Chondrocyte (in vitro differentiated cells): ENCODE results near the gene POMGNT2. TPM values are rescaled to one million over a fixed set of nuclear protein-coding genes. Genes with fewer than 3 reads are reported as not detected.

ENCODE experiments used
- DNase-seq: peaks from one replicate; pipeline ENCODE4 v3.0.0; 2021; ENCODE audit warnings: mixed read lengths, low spot score
- H3K27ac Mint-ChIP-seq: one replicate; pipeline ENCODE4 v1.8.0; 2021; ENCODE audit warnings: mild to moderate bottlenecking, moderate library complexity, mixed read lengths; ENCODE audit not compliant: unreplicated experiment
- H3K27me3 Mint-ChIP-seq: 2 replicates; pipeline ENCODE4 v1.8.0; 2021; ENCODE audit warnings: low read depth, mixed read lengths
- H3K36me3 Mint-ChIP-seq: 2 replicates; pipeline ENCODE4 v1.8.0; 2021; ENCODE audit warnings: low read depth, mixed read lengths
- H3K4me1 Mint-ChIP-seq: 2 replicates; pipeline ENCODE4 v1.8.0; 2021; ENCODE audit warnings: low read depth, mild to moderate bottlenecking, mixed read lengths
- H3K4me3 Mint-ChIP-seq: one replicate; pipeline ENCODE4 v1.8.0; 2021; ENCODE audit warnings: mild to moderate bottlenecking, moderate library complexity, mixed read lengths; ENCODE audit not compliant: unreplicated experiment
- H3K9me3 Mint-ChIP-seq: 2 replicates; pipeline ENCODE4 v1.8.0; 2021; ENCODE audit warnings: low read depth, mixed read lengths
- CTCF ChIP-seq: fragments of 200-600 bp; sonication (generic); IDR thresholded peaks from 2 replicates; pipeline ENCODE4 v1.5.0; 2021; ENCODE audit warnings: antibody characterized with exemption, mild to moderate bottlenecking, moderate library complexity
- long read RNA-seq: library from polyadenylated mRNA; stranded (forward); transcript quantifications from one replicate; pipeline ENCODE4 v2.0.0, GENCODE V29; 2021
- total RNA-seq: library from RNA; stranded (reverse); gene quantifications from 3 replicates; pipeline ENCODE4 v1.2.1, GENCODE V29; 2021

The POMGNT2 gene
- total RNA-seq = 14.0 to 17.3 TPM (median 14.3 TPM) in 3 replicates
- long read RNA-seq, transcript POMGNT2-201 (2 exons, 2,544 nt) = major isoform, 41 of 43 reads
- long read RNA-seq, partial matches to known transcripts = 0 of 43 reads
- long read RNA-seq, other reads (novel, unspliced or antisense) = 2 of 43 reads

- Mint-ChIP-seq H3K27ac (no peak within 1 kb of the TSS), H3K36me3 (no peaks in the 10 kb centered on the region), H3K4me1 (peaks cover 11% of the 10 kb centered on the region), H3K27me3 (no peaks in the 10 kb centered on the region), H3K4me3 (peak within 1 kb of the TSS; percentile 73), H3K9me3 (no peaks in the 10 kb centered on the region)
- no peak for TF ChIP-seq CTCF
- DNase-seq = no peak
Measured at GRCh38 chr3:43105596-43106292, at the start of gene POMGNT2. TSS of gene POMGNT2 (minus strand) at chr3:43106079. CDS start at chr3:43081431, 24,648 bp downstream.

GRCh38 chr3:43154980-43155379 is 49.1 kb upstream of the POMGNT2 start:
- TF ChIP-seq CTCF = no peak
- Mint-ChIP-seq H3K27me3 (peaks cover 5% of the 10 kb centered on the region), H3K36me3 (no peaks in the 10 kb centered on the region)

GRCh38 chr3:43153216-43154083 is 47.6 kb upstream of the POMGNT2 start:
- Mint-ChIP-seq H3K4me3 (no peak overlapping the region), H3K4me1 (peaks cover 3% of the 10 kb centered on the region), H3K9me3 (no peaks in the 10 kb centered on the region), H3K27me3 (peaks cover 5% of the 10 kb centered on the region), H3K36me3 (no peaks in the 10 kb centered on the region), H3K27ac (no peak overlapping the region)
- no peak for DNase-seq
- no peak for TF ChIP-seq CTCF

More at GRCh38 chr3:43154980-43155379, 49.1 kb upstream of the POMGNT2 start:
- no peak for DNase-seq
- no peak overlapping the region for H3K27ac Mint-ChIP-seq
- no peaks in the 10 kb centered on the region for H3K9me3 Mint-ChIP-seq
- H3K4me1 Mint-ChIP-seq = peaks cover 3% of the 10 kb centered on the region
- no peak overlapping the region for H3K4me3 Mint-ChIP-seq

GRCh38 chr3:43152649-43153048 is 46.8 kb upstream of the POMGNT2 start:
- no peak for DNase-seq
- TF ChIP-seq CTCF = no peak
- Mint-ChIP-seq H3K4me1 (peaks cover 3% of the 10 kb centered on the region), H3K27me3 (peaks cover 5% of the 10 kb centered on the region), H3K36me3 (no peaks in the 10 kb centered on the region), H3K9me3 (no peaks in the 10 kb centered on the region), H3K4me3 (no peak overlapping the region), H3K27ac (no peak overlapping the region)

- H3K4me3 Mint-ChIP-seq = no peak overlapping the region
- no peak overlapping the region for H3K27ac Mint-ChIP-seq
- no peaks in the 10 kb centered on the region for H3K4me1 Mint-ChIP-seq
- no peaks in the 10 kb centered on the region for H3K9me3 Mint-ChIP-seq
- no peak for DNase-seq
- TF ChIP-seq CTCF = no peak
- peaks cover 2% of the 10 kb centered on the region for H3K27me3 Mint-ChIP-seq
- H3K36me3 Mint-ChIP-seq = no peaks in the 10 kb centered on the region
Measured at GRCh38 chr3:43148033-43148432, 42.2 kb upstream of the POMGNT2 start.
